ENCODE measurements around the gene MTCP1. TPM values are rescaled to one million over a fixed set of nuclear protein-coding genes. Genes with fewer than 3 reads are reported as not detected.

MTCP1 gene
- total RNA-seq, 4 donors from 2014 or later, result 1.6 to 12.9 (median 7.1) TPM

DNA sequence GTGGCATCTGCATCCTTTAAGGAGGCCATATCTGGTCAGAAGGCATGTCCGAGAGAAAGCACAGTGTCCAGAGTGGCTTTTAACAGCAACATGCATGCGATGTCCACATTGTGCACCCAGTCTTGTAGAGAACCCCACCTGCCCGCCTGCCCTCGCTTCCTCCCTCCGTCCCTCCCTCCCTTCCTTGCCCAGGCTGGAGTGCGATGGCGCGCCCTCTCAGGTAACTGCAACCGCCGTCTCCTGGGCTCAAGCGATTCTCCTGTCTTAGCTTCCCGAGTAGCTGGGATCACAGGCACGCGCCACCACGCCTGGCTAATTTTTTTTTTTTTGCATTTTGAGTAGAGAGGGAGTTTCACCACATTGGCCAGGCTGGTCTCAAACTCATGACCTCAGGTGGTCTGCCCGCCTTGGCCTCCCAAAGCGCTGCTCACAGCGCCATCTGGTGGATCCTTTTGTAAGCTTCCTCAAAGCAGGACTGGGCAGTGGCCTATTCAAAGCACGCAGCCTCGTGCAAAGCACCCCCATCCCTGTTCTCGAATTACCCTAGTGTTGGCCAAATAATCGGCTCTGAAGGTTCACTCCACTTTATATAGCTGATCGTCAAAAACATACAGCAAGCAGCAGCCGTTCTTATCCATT lies 15.4 kb upstream of the MTCP1 start:
- Histone ChIP-seq H3K27ac (no peak overlapping the region), H3K4me3 (no peak overlapping the region), H3K9me3 (no peaks in the 10 kb centered on the region), H3K36me3 (no peaks in the 10 kb centered on the region), H3K4me1 (no peaks in the 10 kb centered on the region), H3K27me3 (no peaks in the 10 kb centered on the region)
- in situ Hi-C loops (cut with MboI; ENCODE audit: low pct_ligation_motif_present in 1 of 4, low pct_unique_long_range_greater_than_20kb in 1 of 4, low sequenced_read_pairs in 3 of 4) (loop anchor here in 1 of 4 donors (25.0 kb wide), 1 partner anchor 99 kb away; no protein-coding TSS in a partner anchor), intact Hi-C loops (cut with DNase I; ENCODE audit: low total_unique reads) (no loop called here)
- no peak for TF ChIP-seq POLR2AphosphoS5 (IDR thresholded peaks at IDR 0.05)
- TF ChIP-seq, protein P1, sequence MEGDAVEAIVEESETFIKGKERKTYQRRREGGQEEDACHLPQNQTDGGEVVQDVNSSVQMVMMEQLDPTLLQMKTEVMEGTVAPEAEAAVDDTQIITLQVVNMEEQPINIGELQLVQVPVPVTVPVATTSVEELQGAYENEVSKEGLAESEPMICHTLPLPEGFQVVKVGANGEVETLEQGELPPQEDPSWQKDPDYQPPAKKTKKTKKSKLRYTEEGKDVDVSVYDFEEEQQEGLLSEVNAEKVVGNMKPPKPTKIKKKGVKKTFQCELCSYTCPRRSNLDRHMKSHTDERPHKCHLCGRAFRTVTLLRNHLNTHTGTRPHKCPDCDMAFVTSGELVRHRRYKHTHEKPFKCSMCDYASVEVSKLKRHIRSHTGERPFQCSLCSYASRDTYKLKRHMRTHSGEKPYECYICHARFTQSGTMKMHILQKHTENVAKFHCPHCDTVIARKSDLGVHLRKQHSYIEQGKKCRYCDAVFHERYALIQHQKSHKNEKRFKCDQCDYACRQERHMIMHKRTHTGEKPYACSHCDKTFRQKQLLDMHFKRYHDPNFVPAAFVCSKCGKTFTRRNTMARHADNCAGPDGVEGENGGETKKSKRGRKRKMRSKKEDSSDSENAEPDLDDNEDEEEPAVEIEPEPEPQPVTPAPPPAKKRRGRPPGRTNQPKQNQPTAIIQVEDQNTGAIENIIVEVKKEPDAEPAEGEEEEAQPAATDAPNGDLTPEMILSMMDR (IDR thresholded peaks at IDR 0.05), result peak; percentile 40 to 52 (median 45)
- no peak for TF ChIP-seq EP300 (IDR thresholded peaks at IDR 0.05; ENCODE audit: low read depth)
- no peak for TF ChIP-seq POLR2A (IDR thresholded peaks at IDR 0.05)
- WGBS, 2 donors (ENCODE audit: low coverage in 1 of 2), result 85% methylated on average over 24 of the region's 24 CpGs; no CpG with 5 or more reads in 1 of the 2 donors
- DNase-seq, result peak; percentile 30

DNA sequence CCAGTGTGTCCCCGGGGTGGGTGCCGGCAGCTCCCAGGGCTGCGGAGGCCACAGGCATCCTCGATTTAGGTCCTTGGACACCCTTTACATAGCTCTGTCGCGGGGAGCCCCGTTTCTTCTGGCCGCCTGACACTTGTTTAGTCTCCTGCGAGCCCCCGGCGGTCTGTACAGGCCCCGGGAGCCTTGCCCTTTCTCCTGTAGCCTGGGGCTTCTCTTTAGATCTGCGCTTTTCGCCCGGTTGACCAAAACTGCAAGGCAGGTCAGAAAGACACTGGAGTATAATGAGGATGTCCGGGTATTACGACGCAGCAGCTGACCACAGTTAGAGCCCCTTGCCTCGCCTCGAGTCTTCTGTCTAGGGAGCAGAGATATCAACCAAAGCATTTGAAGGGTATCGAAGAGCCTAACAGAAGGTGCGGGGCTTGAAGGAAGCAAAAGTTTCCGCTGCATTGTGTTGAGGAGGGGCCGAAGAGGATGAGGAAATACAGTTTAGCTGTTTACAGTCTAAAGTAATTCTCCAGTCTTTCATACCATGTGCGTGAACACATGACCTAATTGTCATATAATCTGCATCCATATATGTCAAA lies 851 bp upstream of the MTCP1 start:
- Histone ChIP-seq H3K27me3 (no peaks in the 10 kb centered on the region), H3K4me1 (peaks cover 0 to 30% (median 4%) of the 10 kb centered on the region in 4 donors), H3K9me3 (no peaks in the 10 kb centered on the region), H3K36me3 (no peaks in the 10 kb centered on the region), H3K4me3 (peak overlapping the region; percentile 34 to 56 (median 48)), H3K27ac (peak overlapping the region; percentile 84 to 92 (median 89))
- DNase-seq, result no peak
- TF ChIP-seq EP300 (IDR thresholded peaks at IDR 0.05; ENCODE audit: low read depth) (no peak), POLR2AphosphoS5 (IDR thresholded peaks at IDR 0.05) (no peak), POLR2A (IDR thresholded peaks at IDR 0.05) (no peak)
- TF ChIP-seq, protein P1 (IDR thresholded peaks at IDR 0.05), result no peak
- in situ Hi-C loops (cut with MboI; ENCODE audit: low pct_ligation_motif_present in 1 of 4, low pct_unique_long_range_greater_than_20kb in 1 of 4, low sequenced_read_pairs in 3 of 4) (no loop called here), intact Hi-C loops (cut with DNase I; ENCODE audit: low total_unique reads) (no loop called here)
- WGBS, 2 donors (ENCODE audit: low coverage in 1 of 2), result 0 to 54% methylated on average over 1 to 25 of the region's 25 CpGs

DNA sequence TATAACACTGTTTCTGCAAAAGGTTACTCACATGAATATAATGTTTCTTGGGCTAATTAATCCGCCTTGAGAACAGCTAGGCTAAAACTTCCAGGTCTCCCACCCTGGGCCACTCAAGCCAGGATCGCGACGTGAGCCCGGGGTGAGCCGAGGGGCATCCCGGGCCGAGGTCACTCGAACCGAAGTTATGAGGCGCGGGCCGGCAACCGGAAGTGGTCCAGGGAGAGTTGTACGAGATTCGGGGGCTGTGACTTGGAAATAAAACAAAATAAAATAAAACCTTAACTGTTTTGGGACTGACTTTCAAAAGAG lies 317 bp downstream of the MTCP1 start:
- DNase-seq, result no peak
- in situ Hi-C loops (cut with MboI; ENCODE audit: low pct_ligation_motif_present in 1 of 4, low pct_unique_long_range_greater_than_20kb in 1 of 4, low sequenced_read_pairs in 3 of 4), result no loop called here
- TF ChIP-seq, protein P1 (IDR thresholded peaks at IDR 0.05), result no peak
- no peak for TF ChIP-seq EP300 (IDR thresholded peaks at IDR 0.05; ENCODE audit: low read depth)
- peak overlapping the region; percentile 39 to 61 (median 50) for H3K4me3 ChIP-seq
- WGBS, 2 donors (ENCODE audit: low coverage in 1 of 2), result 45% methylated on average over 16 of the region's 16 CpGs; no CpG with 5 or more reads in 1 of the 2 donors
- peaks cover 0 to 30% (median 4%) of the 10 kb centered on the region in 4 donors for H3K4me1 ChIP-seq
- H3K9me3 ChIP-seq, result no peaks in the 10 kb centered on the region
- H3K27me3 ChIP-seq, result no peaks in the 10 kb centered on the region
- intact Hi-C loops (cut with DNase I; ENCODE audit: low total_unique reads), result no loop called here
- no peaks in the 10 kb centered on the region for H3K36me3 ChIP-seq
- peak overlapping the region; percentile 85 to 91 (median 89) for H3K27ac ChIP-seq

DNA sequence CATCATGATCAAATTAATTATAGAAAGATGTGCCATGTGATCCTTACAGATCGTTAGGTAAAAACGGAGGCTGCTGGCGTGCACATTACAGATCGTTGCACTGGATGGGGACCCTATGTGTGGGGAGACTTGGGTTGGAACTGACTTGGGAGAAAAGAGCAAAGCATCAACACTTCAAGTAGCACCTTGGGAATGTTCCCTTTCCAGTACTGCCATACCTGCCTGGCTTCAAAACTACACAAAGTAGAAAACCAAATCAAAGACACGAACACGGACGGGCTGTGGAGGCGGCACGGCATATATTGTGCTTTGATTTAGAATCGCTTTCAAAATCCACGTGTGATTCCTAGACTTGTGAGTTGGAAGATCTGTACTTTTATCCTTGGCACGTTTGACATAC lies 898 bp downstream of the MTCP1 start:
- Histone ChIP-seq H3K27me3 (no peaks in the 10 kb centered on the region), H3K4me3 (peak overlapping the region in 3 of 4 donors; percentile 45 to 61 (median 56)), H3K36me3 (no peaks in the 10 kb centered on the region), H3K27ac (peak overlapping the region; percentile 85 to 91 (median 89)), H3K4me1 (peaks cover 0 to 30% (median 4%) of the 10 kb centered on the region in 4 donors), H3K9me3 (no peaks in the 10 kb centered on the region)
- intact Hi-C loops (cut with DNase I; ENCODE audit: low total_unique reads) (no loop called here), in situ Hi-C loops (cut with MboI; ENCODE audit: low pct_ligation_motif_present in 1 of 4, low pct_unique_long_range_greater_than_20kb in 1 of 4, low sequenced_read_pairs in 3 of 4) (no loop called here)
- TF ChIP-seq, protein P1 (IDR thresholded peaks at IDR 0.05), result no peak
- TF ChIP-seq POLR2A (IDR thresholded peaks at IDR 0.05) (no peak), EP300 (IDR thresholded peaks at IDR 0.05; ENCODE audit: low read depth) (no peak), POLR2AphosphoS5 (IDR thresholded peaks at IDR 0.05) (no peak)
- DNase-seq, result no peak
- 0 to 45% methylated on average over 1 to 12 of the region's 12 CpGs for WGBS, 2 donors (ENCODE audit: low coverage in 1 of 2)
